GM20000 (cell line): ENCODE measurements around the gene PLEKHJ1.

ENCODE experiments used
- DNase-seq: peaks from one replicate; pipeline ENCODE4 v3.0.0; 2012; ENCODE audit warnings: low spot score
- CTCF ChIP-seq: IDR thresholded peaks from 2 replicates; pipeline ENCODE4 v1.5.1; 2012; ENCODE audit warnings: mild to moderate bottlenecking, control low read depth; ENCODE audit errors: extremely low read depth, missing control alignments

PLEKHJ1 gene

GRCh38 chr19:2228157-2229030 lies 7.7 kb downstream of the PLEKHJ1 start:
- no peak for DNase-seq
- no peak for TF ChIP-seq CTCF

GRCh38 chr19:2227415-2228156 lies 8.5 kb downstream of the PLEKHJ1 start:
- DNase-seq, result no peak
- TF ChIP-seq CTCF, result no peak

DNA sequence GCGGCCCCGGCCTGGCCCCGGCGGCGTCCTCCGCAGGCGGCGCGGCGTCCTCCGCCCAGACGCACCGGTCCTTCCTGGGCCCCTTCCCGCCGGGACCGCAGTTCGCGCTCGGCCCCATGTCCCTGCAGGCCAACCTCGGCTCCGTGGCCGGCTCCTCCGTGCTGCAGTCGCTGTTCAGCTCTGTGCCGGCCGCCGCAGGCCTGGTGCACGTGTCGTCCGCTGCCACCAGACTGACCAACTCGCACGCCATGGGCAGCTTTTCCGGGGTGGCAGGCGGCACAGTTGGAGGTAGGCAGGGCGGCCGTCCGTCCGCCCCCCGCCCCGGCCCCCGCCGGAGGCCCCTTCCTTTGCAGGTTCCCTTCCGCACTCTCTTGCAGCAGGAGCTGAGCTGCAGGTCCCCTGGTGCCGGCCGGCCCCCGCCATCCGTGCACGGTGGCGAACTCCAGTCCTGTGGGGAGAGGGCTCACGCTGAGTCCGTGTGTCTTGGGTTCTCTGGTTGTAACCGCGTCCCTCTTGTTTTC lies 9.2 kb downstream of the PLEKHJ1 start:
- no peak for DNase-seq
- TF ChIP-seq CTCF, result no peak

GRCh38 chr19:2226051-2226839 lies 9.9 kb downstream of the PLEKHJ1 start:
- no peak for TF ChIP-seq CTCF
- no peak for DNase-seq

- no peak for TF ChIP-seq CTCF
- no peak for DNase-seq
These were observed 10.6 kb downstream of the PLEKHJ1 start for GRCh38 chr19:2225415-2226050.

DNA sequence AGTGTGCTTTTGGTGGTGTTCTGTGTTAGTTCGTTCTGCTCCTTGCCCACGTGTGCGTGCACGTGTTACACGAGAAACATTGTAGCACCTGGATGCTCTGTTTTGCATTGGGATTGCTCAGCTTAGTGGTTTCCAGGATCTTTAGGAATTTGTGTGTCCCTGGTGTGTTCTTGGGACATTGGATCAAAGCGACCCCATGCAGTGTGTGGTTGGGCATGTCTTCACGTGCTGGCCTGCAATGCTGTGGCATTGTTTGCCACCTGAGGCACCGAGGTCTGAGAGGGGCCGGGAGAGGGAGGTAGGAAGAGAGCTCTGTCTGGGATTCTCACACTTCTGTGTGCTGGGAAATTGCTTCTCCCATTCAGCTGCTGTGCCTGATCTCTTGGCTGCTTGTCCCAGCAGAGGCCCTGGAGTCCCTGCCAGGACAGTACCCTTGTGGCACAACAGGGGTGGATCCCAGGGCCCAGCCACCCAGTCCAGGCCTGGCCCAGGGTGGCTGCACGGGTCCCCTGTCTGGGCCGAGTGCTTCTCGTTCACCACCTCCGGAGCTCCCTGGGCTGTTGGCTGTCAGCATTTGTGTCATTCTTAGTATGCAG lies 11.3 kb downstream of the PLEKHJ1 start:
- TF ChIP-seq CTCF, result no peak
- DNase-seq, result no peak
